Left kidney (tissue), 2 donors: ENCODE data around the gene RIIAD1. TPM values are rescaled to one million over a fixed set of nuclear protein-coding genes. Genes with fewer than 3 reads are reported as not detected.
"Not testable (repeated sequence)": the region's sequence is repeated elsewhere in the genome, so short reads cannot be mapped to it uniquely, and the experiment has no call there.

Source experiments
- DNase-seq: peaks from one replicate; pipeline ENCODE4 v3.0.0-alpha.2; 2013
- polyA plus RNA-seq: library from polyadenylated mRNA; unstranded; fragments of 120-200 nt; gene quantifications from one replicate; pipeline ENCODE4 v1.2.1, GENCODE V29; 2013; ENCODE audit not compliant: insufficient read length

The RIIAD1 gene
- polyA plus RNA-seq, 1 donor, result 0.43 TPM

- DNase-seq, result no peak
Observed at GRCh38 chr1:151737026-151737425, 15.7 kb downstream of the RIIAD1 start.

GRCh38 chr1:151737479-151737878, 16.2 kb downstream of the RIIAD1 start:
- DNase-seq, result no peak

GRCh38 chr1:151739590-151740355, 18.5 kb downstream of the RIIAD1 start:
- no peak for DNase-seq

GRCh38 chr1:151741516-151741915, 20.2 kb downstream of the RIIAD1 start:
- DNase-seq, result no peak

DNA sequence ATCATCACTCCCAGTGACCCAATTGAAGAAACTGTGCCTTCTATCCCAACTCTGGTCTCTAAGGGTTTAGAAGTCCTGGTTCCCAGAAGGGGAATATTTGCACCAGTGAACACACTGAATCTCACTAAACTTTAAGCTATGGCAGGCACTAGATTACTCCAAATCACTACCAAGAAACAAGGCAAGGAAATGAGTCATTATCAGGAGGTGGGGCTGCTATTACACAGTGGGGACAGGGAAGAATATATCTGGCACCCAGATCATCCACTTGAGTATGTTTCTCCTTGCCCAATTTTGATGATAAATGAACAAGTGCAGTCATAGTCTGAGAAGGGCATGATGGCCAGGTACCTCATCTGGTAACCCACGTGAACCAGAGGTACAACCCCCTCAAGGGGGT, 35.0 kb downstream of the RIIAD1 start:
- no peak for DNase-seq

- DNase-seq, result no peak
Observed at GRCh38 chr1:151759241-151759640, 37.9 kb downstream of the RIIAD1 start.

GRCh38 chr1:151760597-151761385, 39.5 kb downstream of the RIIAD1 start:
- no peak for DNase-seq

- DNase-seq, result peak; percentile 79
Observed at GRCh38 chr1:151762941-151763921, 41.9 kb downstream of the RIIAD1 start, which contains the start of gene MRPL9. TSS of gene MRPL9 (minus strand) at chr1:151763496. CDS start at chr1:151763479, 17 bp downstream.

GRCh38 chr1:151763990-151764389, 42.7 kb downstream of the RIIAD1 start:
- DNase-seq, result no peak

DNA sequence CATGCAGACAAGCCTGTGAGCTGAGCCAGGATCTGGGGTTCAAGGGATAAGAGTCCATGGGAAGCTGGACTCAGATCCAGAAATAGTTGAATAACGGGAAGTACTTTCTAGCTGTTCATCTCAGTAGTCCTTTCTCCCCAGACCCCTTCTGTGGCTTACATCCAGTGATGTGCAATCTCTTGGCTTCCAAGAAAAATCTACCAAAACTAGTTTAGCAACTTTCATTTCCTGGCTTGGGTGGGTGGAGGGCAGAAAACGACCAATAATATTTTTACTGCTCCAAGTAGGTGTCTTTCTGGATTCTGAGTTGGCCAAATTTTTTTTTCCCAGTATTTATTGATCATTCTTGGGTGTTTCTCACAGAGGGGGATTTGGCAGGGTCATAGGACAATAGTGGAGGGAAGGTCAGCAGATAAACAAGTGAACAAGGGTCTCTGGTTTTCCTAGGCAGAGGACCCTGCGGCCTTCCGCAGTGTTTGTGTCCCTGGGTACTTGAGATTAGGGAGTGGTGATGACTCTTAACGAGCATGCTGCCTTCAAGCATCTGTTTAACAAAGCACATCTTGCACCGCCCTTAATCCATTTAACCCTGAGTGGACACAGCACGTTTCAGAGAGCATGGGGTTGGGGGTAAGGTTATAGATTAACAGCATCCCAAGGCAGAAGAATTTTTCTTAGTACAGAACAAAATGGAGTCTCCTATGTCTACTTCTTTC, 47.2 kb downstream of the RIIAD1 start:
- DNase-seq, result not testable (repeated sequence)

DNA sequence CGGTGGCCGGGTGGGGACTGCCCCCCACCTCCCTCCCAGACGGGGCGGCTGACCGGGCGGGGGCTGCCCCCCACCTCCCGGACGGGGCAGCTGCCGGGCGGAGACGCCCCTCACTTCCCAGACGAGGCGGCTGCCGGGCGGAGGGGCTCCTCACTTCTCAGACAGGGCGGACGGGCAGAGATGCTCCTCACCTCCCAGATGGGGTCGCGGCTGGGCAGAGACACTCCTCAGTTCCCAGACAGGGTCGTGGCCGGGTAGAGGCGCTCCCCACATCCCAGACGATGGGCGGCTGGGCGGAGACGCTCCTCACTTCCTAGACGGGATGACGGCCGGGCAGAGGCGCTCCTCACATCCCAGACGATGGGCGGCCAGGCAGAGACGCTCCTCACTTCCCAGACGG, 47.9 kb downstream of the RIIAD1 start:
- DNase-seq, result not testable (repeated sequence)

DNA sequence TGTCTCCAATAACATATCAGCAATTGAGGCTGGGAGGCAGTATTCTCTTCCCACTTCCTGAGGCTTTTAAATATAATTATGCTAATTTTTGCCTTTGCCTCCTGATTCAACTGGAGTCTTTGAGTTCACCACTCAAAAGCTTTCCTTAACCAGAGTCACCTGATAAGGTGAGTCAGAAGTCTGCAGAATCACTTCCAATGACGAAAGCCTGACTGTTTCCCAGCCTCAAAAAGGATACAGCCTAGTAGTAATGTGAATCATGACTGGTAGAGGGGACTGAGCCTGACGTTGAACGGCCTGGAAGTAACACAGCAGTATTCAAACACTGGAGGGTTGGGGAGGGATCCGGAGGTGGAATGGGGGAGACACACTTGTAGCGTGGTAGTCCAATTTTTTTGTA, 52.4 kb downstream of the RIIAD1 start:
- DNase-seq, result no peak

GRCh38 chr1:151774256-151774922, 53.1 kb downstream of the RIIAD1 start:
- no peak for DNase-seq

DNA sequence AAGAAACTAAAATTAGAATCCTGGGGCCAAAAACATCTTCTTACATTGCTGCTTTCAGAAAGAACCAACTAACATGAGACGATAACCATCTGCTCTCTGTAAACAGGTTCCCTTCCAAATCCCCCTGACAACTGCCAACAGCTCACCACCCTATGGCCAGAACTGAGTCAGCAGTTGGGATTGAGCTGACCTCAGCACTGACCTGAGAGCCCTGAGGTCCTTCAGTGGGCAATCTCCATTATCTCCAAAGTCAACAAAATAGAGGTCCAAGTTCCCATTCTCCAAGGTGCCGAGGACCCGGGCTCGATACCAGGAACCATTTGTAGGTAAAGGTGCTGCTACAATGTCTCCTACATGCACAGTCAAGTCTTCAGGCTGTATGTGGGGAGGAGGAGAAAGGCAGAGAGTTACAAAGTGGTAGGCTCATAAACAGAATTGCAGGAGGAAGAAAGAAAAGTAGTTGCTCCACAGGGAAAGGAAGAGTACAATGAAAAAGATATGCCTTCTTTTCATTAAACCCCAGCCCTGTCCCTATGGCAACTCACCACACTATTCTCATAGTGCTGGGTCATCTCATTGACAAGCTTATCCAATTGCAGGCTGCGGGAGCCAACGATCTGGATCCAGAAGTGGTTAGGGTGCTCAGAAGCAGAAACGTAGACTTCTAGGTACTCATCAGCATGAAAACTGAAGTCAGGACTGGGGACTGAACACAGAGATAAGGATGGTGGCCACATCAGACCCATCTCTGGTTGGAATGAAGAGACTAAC, 54.8 kb downstream of the RIIAD1 start:
- DNase-seq, result no peak

GRCh38 chr1:151776665-151777062, 55.3 kb downstream of the RIIAD1 start:
- DNase-seq, result no peak

DNA sequence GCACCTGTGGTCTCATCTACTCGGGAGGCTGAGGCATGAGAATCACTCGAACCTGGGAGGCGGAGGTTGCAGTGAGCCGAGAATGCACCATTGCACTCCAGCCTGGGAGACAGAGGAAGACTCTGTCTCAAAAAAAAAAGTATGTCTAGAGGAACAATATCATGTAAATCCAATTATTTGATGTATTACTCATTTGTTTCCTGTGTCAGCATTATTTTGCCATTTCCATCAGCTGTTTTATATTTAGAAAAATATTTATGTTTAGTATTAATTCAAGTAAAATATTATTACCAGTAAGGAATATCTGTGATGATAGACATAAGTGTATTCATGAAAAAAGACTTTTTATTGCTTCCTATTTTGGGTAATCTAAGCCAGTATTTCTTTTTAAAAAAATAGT, 56.0 kb downstream of the RIIAD1 start:
- no peak for DNase-seq
